Transverse colon (tissue), 4 donors: ENCODE data around the gene CSRNP2. TPM values are rescaled to one million over a fixed set of nuclear protein-coding genes. Genes with fewer than 3 reads are reported as not detected.
A peak's percentile ranks its signal among the peaks of the same experiment; 100 is the strongest.

Experiments
- DNase-seq: peaks from one replicate; pipeline ENCODE4 v3.0.0-alpha.2; 2019
- H3K27ac ChIP-seq, 4 donors: fragments of 200-600 bp; sonication (generic); 2 replicates each; pipeline ENCODE4 v1.5.1; 2016 to 2018; ENCODE audit warnings: inconsistent platforms in 4 of 4
- H3K27me3 ChIP-seq: fragments of 200-600 bp; sonication (generic); 2 replicates; pipeline ENCODE4 v1.5.1; 2017; ENCODE audit warnings: inconsistent platforms
- H3K36me3 ChIP-seq, 4 donors: fragments of 200-600 bp; sonication (generic); 2 replicates each; pipeline ENCODE4 v1.5.1; 2017 to 2019; ENCODE audit warnings: inconsistent platforms in 4 of 4
- H3K4me1 ChIP-seq, 4 donors: fragments of 200-600 bp; sonication (generic); 2 replicates each; pipeline ENCODE4 v1.5.1; 2017 to 2020; ENCODE audit warnings: inconsistent platforms in 4 of 4
- H3K4me3 ChIP-seq, 4 donors: fragments of 200-600 bp; sonication (generic); 1 replicate in 1 of 4; 2 replicates in 3 of 4; pipeline versions ENCODE4 v1.5.1 to v1.6.1; 2017 to 2019; ENCODE audit warnings: inconsistent platforms in 4 of 4
- H3K9me3 ChIP-seq, 2 donors: fragments of 200-600 bp; sonication (generic); 2 replicates each; pipeline ENCODE4 v1.5.1; 2017 to 2019; ENCODE audit warnings: inconsistent platforms in 2 of 2
- CTCF ChIP-seq, 5 experiments: fragments of 200-600 bp in 3 of 5; fragments of 450-650 bp in 2 of 5; sonication (generic) in 3 of 5; IDR thresholded peaks; 1 replicate in 2 of 5; 2 replicates in 3 of 5; pipeline ENCODE4 v1.5.1; 2016 to 2017; ENCODE audit warnings: antibody characterized with exemption in 5 of 5, inconsistent platforms in 3 of 5, mild to moderate bottlenecking in 2 of 5, moderate library complexity in 1 of 5
- EP300 ChIP-seq: sonication (generic); formaldehyde crosslinking; IDR thresholded peaks from one replicate; pipeline ENCODE4 v1.6.1; 2017; ENCODE audit warnings: antibody characterized with exemption, low read depth
- POLR2A ChIP-seq: fragments of 450-650 bp; IDR thresholded peaks from one replicate; pipeline ENCODE4 v1.6.1; 2016; ENCODE audit warnings: antibody characterized with exemption, mild to moderate bottlenecking, moderate library complexity
- POLR2AphosphoS5 ChIP-seq, 3 donors: sonication (generic); formaldehyde crosslinking; IDR thresholded peaks; one replicate each; pipeline ENCODE4 v1.6.1; 2016; ENCODE audit warnings: antibody characterized with exemption in 3 of 3
- WGBS, 2 donors: methylation state at CpG; one replicate each; pipeline ENCODE4 v1.1.5; 2018; ENCODE audit warnings: low coverage in 1 of 2; 5-methylcytosine and 5-hydroxymethylcytosine counted together
- in situ Hi-C, 4 donors: fragments of 200-750 bp; cut with MboI; loops; one replicate each; pipeline versions ENCODE4 v1.15.0 to v1.15.1; 2017; ENCODE audit warnings: low sequenced_read_pairs in 3 of 4, low pct_ligation_motif_present in 1 of 4, low pct_unique_long_range_greater_than_20kb in 1 of 4
- intact Hi-C: fragments of 100-400 bp; cut with DNase I; formaldehyde crosslinking; loops from one replicate; pipeline ENCODE4 v1.15.1; 2023; ENCODE audit warnings: low total_unique reads
- total RNA-seq, 4 donors: library from RNA; depleted of rRNA; stranded (reverse); fragments of >200 nt; gene quantifications; one replicate each; pipeline ENCODE4 v1.1.0, GENCODE V29; 2016

Gene CSRNP2
- total RNA-seq, 4 donors from 2014 or later: 14.3 to 69.6 (median 25.5) TPM

- in situ Hi-C loops (no loop called here), intact Hi-C loops (no loop called here)
- TF ChIP-seq CTCF (IDR thresholded peaks at IDR 0.05) (no peak), POLR2A (no peak), EP300 (no peak), POLR2AphosphoS5 (IDR thresholded peaks at IDR 0.05) (no peak)
- Histone ChIP-seq H3K27ac (no peak overlapping the region), H3K27me3 (no peaks in the 10 kb centered on the region), H3K9me3 (no peaks in the 10 kb centered on the region), H3K4me3 (no peak overlapping the region), H3K36me3 (peaks cover 0 to 52% (median 26%) of the 10 kb centered on the region in 4 donors), H3K4me1 (no peaks in the 10 kb centered on the region)
- no peak for DNase-seq
Measured at GRCh38 chr12:51103977-51104376, 20.6 kb upstream of the CSRNP2 start.

- H3K36me3 ChIP-seq: peaks cover 0 to 55% (median 26%) of the 10 kb centered on the region in 4 donors
- intact Hi-C loops: no loop called here
Measured at GRCh38 chr12:51098611-51099010, 15.2 kb upstream of the CSRNP2 start.

GRCh38 chr12:51090705-51091229 lies 7.4 kb upstream of the CSRNP2 start:
- intact Hi-C loops (no loop called here), in situ Hi-C loops (no loop called here)
- no peak overlapping the region for H3K4me3 ChIP-seq
- TF ChIP-seq POLR2AphosphoS5 (IDR thresholded peaks at IDR 0.05): no peak
- no peak for TF ChIP-seq POLR2A
- TF ChIP-seq CTCF (IDR thresholded peaks at IDR 0.05): no peak
- TF ChIP-seq EP300: no peak
- H3K27ac ChIP-seq: no peak overlapping the region
- WGBS, 2 donors: 78% methylated on average over 7 to 10 of the region's 10 CpGs
- no peaks in the 10 kb centered on the region for H3K9me3 ChIP-seq
- H3K4me1 ChIP-seq: peaks cover 0 to 4% (median 0%) of the 10 kb centered on the region in 4 donors
- peaks cover 0 to 21% (median 0%) of the 10 kb centered on the region in 4 donors for H3K36me3 ChIP-seq
- H3K27me3 ChIP-seq: no peaks in the 10 kb centered on the region
- DNase-seq: peak; percentile 20

More at GRCh38 chr12:51098611-51099010, 15.2 kb upstream of the CSRNP2 start:
- no peaks in the 10 kb centered on the region for H3K27me3 ChIP-seq
- H3K4me3 ChIP-seq: no peak overlapping the region
- in situ Hi-C loops: no loop called here
- H3K9me3 ChIP-seq: no peaks in the 10 kb centered on the region
- H3K4me1 ChIP-seq: no peaks in the 10 kb centered on the region
- H3K27ac ChIP-seq: no peak overlapping the region
- DNase-seq: no peak
- WGBS, 2 donors: 94 to 100% methylated on average over 1 of the region's 1 CpG
- TF ChIP-seq CTCF (IDR thresholded peaks at IDR 0.05): no peak
- TF ChIP-seq EP300: no peak
- TF ChIP-seq POLR2A: no peak
- TF ChIP-seq POLR2AphosphoS5 (IDR thresholded peaks at IDR 0.05): no peak

GRCh38 chr12:51087818-51088217 lies 4.4 kb upstream of the CSRNP2 start:
- no peak for DNase-seq
- H3K9me3 ChIP-seq: no peaks in the 10 kb centered on the region
- in situ Hi-C loops: no loop called here
- no peak overlapping the region for H3K4me3 ChIP-seq
- TF ChIP-seq POLR2A: no peak
- no peak for TF ChIP-seq POLR2AphosphoS5 (IDR thresholded peaks at IDR 0.05)
- TF ChIP-seq EP300: no peak
- no peak for TF ChIP-seq CTCF (IDR thresholded peaks at IDR 0.05)
- intact Hi-C loops: no loop called here
- peaks cover 0 to 4% (median 4%) of the 10 kb centered on the region in 4 donors for H3K4me1 ChIP-seq
- no peak overlapping the region for H3K27ac ChIP-seq
- WGBS, 2 donors: 74 to 89% methylated on average over 3 of the region's 3 CpGs
- H3K27me3 ChIP-seq: no peaks in the 10 kb centered on the region
- peaks cover 0 to under 1% (median 0%) of the 10 kb centered on the region in 4 donors for H3K36me3 ChIP-seq
